ENCODE data around the gene EBPL. TPM values are rescaled to one million over a fixed set of nuclear protein-coding genes. Genes with fewer than 3 reads are reported as not detected.

Gene EBPL
- polyA plus RNA-seq, 3 donors = 10.2 to 29.4 (median 27.3) TPM

DNA sequence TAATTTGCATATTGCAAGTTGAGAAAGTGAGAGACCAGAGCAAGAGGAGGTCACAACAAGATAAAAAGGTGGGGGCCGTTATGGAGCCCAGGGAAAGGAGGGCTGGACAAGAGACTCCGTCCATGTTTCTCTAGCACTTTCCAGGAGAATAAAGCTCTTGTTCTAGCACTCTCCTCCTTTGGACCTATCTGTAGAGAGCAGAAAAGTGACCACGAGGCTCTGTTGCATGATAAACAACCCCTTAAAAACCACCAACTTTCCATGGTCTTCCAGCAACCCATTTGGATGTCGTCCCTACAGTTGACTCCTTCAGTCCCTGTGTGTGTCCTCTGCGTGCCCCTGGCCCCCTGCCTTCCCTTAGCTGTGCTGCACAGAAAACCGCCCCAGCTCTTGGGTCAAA lies 67.1 kb downstream of the EBPL start:
- TF ChIP-seq, protein P1, sequence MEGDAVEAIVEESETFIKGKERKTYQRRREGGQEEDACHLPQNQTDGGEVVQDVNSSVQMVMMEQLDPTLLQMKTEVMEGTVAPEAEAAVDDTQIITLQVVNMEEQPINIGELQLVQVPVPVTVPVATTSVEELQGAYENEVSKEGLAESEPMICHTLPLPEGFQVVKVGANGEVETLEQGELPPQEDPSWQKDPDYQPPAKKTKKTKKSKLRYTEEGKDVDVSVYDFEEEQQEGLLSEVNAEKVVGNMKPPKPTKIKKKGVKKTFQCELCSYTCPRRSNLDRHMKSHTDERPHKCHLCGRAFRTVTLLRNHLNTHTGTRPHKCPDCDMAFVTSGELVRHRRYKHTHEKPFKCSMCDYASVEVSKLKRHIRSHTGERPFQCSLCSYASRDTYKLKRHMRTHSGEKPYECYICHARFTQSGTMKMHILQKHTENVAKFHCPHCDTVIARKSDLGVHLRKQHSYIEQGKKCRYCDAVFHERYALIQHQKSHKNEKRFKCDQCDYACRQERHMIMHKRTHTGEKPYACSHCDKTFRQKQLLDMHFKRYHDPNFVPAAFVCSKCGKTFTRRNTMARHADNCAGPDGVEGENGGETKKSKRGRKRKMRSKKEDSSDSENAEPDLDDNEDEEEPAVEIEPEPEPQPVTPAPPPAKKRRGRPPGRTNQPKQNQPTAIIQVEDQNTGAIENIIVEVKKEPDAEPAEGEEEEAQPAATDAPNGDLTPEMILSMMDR (IDR thresholded peaks at IDR 0.05) = no peak
- 93% methylated on average over 4 of the region's 6 CpGs for WGBS (ENCODE audit: insufficient coverage)
- Histone ChIP-seq H3K4me1 (ENCODE audit: control insufficient read depth in 1 of 2, insufficient read depth in 2 of 2, low read length in 2 of 2) (peaks cover 17 to 42% of the 10 kb centered on the region in 2 donors), H4K20me1 (ENCODE audit: insufficient read depth, low read length) (no peaks in the 10 kb centered on the region), H3K4me3 (replicated peaks in 1 of 3; ENCODE audit: low read depth in 2 of 3, low read length in 3 of 3) (no peak overlapping the region), H3K4me2 (replicated peaks; ENCODE audit: extremely low read depth, low read length, poor library complexity, severe bottlenecking) (no peak overlapping the region), H3K9ac (ENCODE audit: insufficient read depth, low read length, poor library complexity, severe bottlenecking) (no peak overlapping the region), H3K27ac (ENCODE audit: low read depth in 1 of 2, low read length in 2 of 2) (no peak overlapping the region), H3K36me3 (replicated peaks in 1 of 2; ENCODE audit: control insufficient read depth in 1 of 2, insufficient read depth in 2 of 2, low read length in 2 of 2) (no peaks in the 10 kb centered on the region), H3K9me3 (replicated peaks in 1 of 2; ENCODE audit: control insufficient read depth in 1 of 2, insufficient read depth in 1 of 2, low read length in 2 of 2) (no peaks in the 10 kb centered on the region), H3K79me2 (ENCODE audit: insufficient read depth, low read length) (peaks cover 15% of the 10 kb centered on the region), H2AFZ (ENCODE audit: insufficient read depth, low read depth, low read length, poor library complexity, severe bottlenecking) (no peak overlapping the region), H3K27me3 (ENCODE audit: control insufficient read depth in 2 of 2, insufficient read depth in 2 of 2, low read length in 2 of 2) (no peaks in the 10 kb centered on the region)
- Mint-ChIP-seq H3K9me3 (no peaks in the 10 kb centered on the region), H3K27me3 (ENCODE audit: low read depth in 3 of 3) (peaks cover 0 to 4% (median 1%) of the 10 kb centered on the region in 3 donors), H3K4me3 (no peak overlapping the region), H3K27ac (no peak overlapping the region), H3K4me1 (peaks cover 29% of the 10 kb centered on the region), H3K36me3 (no peaks in the 10 kb centered on the region)
- no peak for DNase-seq
- intact Hi-C loops (cut with micrococcal nuclease) = no loop called here

DNA sequence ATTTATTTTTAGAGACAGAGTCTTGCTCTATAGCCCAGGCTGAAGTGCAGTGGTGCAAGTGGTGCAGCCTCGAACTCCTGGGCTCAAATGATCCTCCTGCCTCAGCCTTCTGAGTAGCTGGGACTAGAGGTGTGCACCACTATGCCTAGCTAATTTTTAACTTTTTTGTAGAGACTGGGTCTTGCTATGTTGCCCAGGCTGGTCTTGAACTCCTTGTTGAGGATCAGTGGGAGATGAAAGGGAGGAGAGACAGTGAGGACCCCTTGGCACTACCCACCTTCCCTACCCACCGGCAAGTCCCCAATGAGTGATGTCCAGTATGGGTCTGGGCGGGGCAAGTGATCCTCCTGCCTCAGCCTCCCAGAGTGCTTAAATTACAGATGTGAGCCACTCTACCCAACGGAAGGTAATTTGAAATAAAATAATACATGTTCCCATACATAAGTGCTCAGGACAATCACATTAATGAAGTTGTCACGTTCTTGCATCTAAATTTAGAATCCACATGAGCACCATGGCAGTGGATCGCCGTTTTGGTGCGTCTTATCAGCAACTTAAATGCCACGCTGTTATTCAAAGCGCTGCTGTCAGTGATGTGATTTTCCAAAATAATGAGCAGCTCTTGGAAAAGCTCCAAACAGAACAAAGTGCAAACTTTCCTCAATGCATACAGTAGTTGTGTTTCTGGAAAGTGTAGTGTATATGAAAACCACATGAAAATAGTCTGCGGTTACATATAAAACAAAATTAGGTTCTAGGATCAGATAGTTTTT lies 68.9 kb downstream of the EBPL start:
- no peaks in the 10 kb centered on the region for H3K36me3 ChIP-seq (replicated peaks in 1 of 2; ENCODE audit: control insufficient read depth in 1 of 2, insufficient read depth in 2 of 2, low read length in 2 of 2)
- H3K4me2 ChIP-seq (replicated peaks; ENCODE audit: extremely low read depth, low read length, poor library complexity, severe bottlenecking) = no peak overlapping the region
- no peaks in the 10 kb centered on the region for H3K9me3 Mint-ChIP-seq
- peaks cover 22% of the 10 kb centered on the region for H3K4me1 Mint-ChIP-seq
- H3K27ac Mint-ChIP-seq = no peak overlapping the region
- H3K4me3 Mint-ChIP-seq = no peak overlapping the region
- H3K27me3 ChIP-seq (ENCODE audit: control insufficient read depth in 2 of 2, insufficient read depth in 2 of 2, low read length in 2 of 2) = no peaks in the 10 kb centered on the region
- H3K4me1 ChIP-seq (ENCODE audit: control insufficient read depth in 1 of 2, insufficient read depth in 2 of 2, low read length in 2 of 2) = peaks cover 5 to 24% of the 10 kb centered on the region in 2 donors
- H3K79me2 ChIP-seq (ENCODE audit: insufficient read depth, low read length) = no peaks in the 10 kb centered on the region
- DNase-seq = no peak
- no peaks in the 10 kb centered on the region for H3K36me3 Mint-ChIP-seq
- H3K9me3 ChIP-seq (replicated peaks in 1 of 2; ENCODE audit: control insufficient read depth in 1 of 2, insufficient read depth in 1 of 2, low read length in 2 of 2) = no peaks in the 10 kb centered on the region
- no peaks in the 10 kb centered on the region for H4K20me1 ChIP-seq (ENCODE audit: insufficient read depth, low read length)
- no peak overlapping the region for H2AFZ ChIP-seq (ENCODE audit: insufficient read depth, low read depth, low read length, poor library complexity, severe bottlenecking)
- no peak overlapping the region for H3K4me3 ChIP-seq (replicated peaks in 1 of 3; ENCODE audit: low read depth in 2 of 3, low read length in 3 of 3)
- H3K27me3 Mint-ChIP-seq (ENCODE audit: low read depth in 3 of 3) = peaks cover 0 to 4% (median 1%) of the 10 kb centered on the region in 3 donors
- TF ChIP-seq, protein P1 (IDR thresholded peaks at IDR 0.05) = no peak
- no peak overlapping the region for H3K27ac ChIP-seq (ENCODE audit: low read depth in 1 of 2, low read length in 2 of 2)
- 72% methylated on average over 4 of the region's 11 CpGs for WGBS (ENCODE audit: insufficient coverage)
- H3K9ac ChIP-seq (ENCODE audit: insufficient read depth, low read length, poor library complexity, severe bottlenecking) = no peak overlapping the region
- intact Hi-C loops (cut with micrococcal nuclease) = no loop called here

All from CD14-positive monocyte (primary cell).